Endothelial cell of umbilical vein (primary cell): ENCODE results near the gene USP49.

Source experiments
- EZH2 ChIP-seq: IDR thresholded peaks from 2 replicates; pipeline ENCODE4 v1.6.1; 2012; ENCODE audit warnings: borderline replicate concordance, low read depth, mild to moderate bottlenecking, moderate library complexity, low read length, inconsistent platforms; ENCODE audit not compliant: severe bottlenecking
- POLR2A ChIP-seq: IDR thresholded peaks from 2 replicates; pipeline ENCODE4 v1.6.1; 2012; ENCODE audit warnings: low read depth, mild to moderate bottlenecking, control low read depth, low read length
- POLR2AphosphoS5 ChIP-seq: IDR thresholded peaks from 2 replicates; pipeline ENCODE4 v1.6.1; 2012; ENCODE audit warnings: low read depth, mild to moderate bottlenecking, control low read depth, low read length, moderate library complexity; ENCODE audit not compliant: insufficient read depth
- TF ChIP-seq, protein P1 (sequence below), 2 donors: IDR thresholded peaks; 1 replicate in 1 of 2; 2 replicates in 1 of 2; pipeline ENCODE4 v1.5.1; 2011; ENCODE audit warnings: low read length in 2 of 2, mild to moderate bottlenecking in 2 of 2, moderate library complexity in 2 of 2, control low read depth in 1 of 2, inconsistent platforms in 1 of 2, low read depth in 1 of 2; ENCODE audit not compliant: insufficient read depth in 1 of 2; ENCODE audit errors: extremely low read depth in 1 of 2

GRCh38 chr6:41774841-41775240 lies 120.3 kb downstream of the USP49 start:
- TF ChIP-seq, protein P1, sequence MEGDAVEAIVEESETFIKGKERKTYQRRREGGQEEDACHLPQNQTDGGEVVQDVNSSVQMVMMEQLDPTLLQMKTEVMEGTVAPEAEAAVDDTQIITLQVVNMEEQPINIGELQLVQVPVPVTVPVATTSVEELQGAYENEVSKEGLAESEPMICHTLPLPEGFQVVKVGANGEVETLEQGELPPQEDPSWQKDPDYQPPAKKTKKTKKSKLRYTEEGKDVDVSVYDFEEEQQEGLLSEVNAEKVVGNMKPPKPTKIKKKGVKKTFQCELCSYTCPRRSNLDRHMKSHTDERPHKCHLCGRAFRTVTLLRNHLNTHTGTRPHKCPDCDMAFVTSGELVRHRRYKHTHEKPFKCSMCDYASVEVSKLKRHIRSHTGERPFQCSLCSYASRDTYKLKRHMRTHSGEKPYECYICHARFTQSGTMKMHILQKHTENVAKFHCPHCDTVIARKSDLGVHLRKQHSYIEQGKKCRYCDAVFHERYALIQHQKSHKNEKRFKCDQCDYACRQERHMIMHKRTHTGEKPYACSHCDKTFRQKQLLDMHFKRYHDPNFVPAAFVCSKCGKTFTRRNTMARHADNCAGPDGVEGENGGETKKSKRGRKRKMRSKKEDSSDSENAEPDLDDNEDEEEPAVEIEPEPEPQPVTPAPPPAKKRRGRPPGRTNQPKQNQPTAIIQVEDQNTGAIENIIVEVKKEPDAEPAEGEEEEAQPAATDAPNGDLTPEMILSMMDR (IDR thresholded peaks at IDR 0.05; ENCODE audit: extremely low read depth in 1 of 2, insufficient read depth in 1 of 2, low read depth in 1 of 2, low read length in 2 of 2), result no peak
- no peak for TF ChIP-seq POLR2A
- TF ChIP-seq EZH2, result no peak
- TF ChIP-seq POLR2AphosphoS5, result no peak
